Renal cortical epithelial cell (primary cell): ENCODE results near the gene HPS1. TPM values are rescaled to one million over a fixed set of nuclear protein-coding genes. Genes with fewer than 3 reads are reported as not detected.

Source experiments
- total RNA-seq: library from RNA; depleted of rRNA; stranded (reverse); fragments of >200 nt; gene quantifications from 2 replicates; pipeline ENCODE4 v1.2.3, GENCODE V29; 2014

HPS1 gene
- total RNA-seq, 1 donor from 2014 or later = 19.8 TPM

Other genes with a start within 250 kb of the HPS1 start
- gene LOXL4, start 178.7 kb downstream of the HPS1 start, total RNA-seq = 20.1 and 24.3 TPM in 2 replicates
- 4.6 and 8.7 TPM in 2 replicates for gene PYROXD2, start 31.8 kb downstream of the HPS1 start, total RNA-seq